SIG-M5 treated with dmso at 0.1 percent for 504 hours (cell line): ENCODE results near the gene ELFN1.

Experiments used
- DNase-seq: peaks from one replicate; lab custom pipeline; 2025; ENCODE audit not compliant: unreplicated experiment; lab: John Stamatoyannopoulos, UW

The ELFN1 gene

GRCh38 chr7:1662767-1663166, 7.3 kb upstream of the ELFN1 start:
- no peak for DNase-seq

- no peak for DNase-seq
Measured at GRCh38 chr7:1663223-1663622, 6.9 kb upstream of the ELFN1 start.

DNA sequence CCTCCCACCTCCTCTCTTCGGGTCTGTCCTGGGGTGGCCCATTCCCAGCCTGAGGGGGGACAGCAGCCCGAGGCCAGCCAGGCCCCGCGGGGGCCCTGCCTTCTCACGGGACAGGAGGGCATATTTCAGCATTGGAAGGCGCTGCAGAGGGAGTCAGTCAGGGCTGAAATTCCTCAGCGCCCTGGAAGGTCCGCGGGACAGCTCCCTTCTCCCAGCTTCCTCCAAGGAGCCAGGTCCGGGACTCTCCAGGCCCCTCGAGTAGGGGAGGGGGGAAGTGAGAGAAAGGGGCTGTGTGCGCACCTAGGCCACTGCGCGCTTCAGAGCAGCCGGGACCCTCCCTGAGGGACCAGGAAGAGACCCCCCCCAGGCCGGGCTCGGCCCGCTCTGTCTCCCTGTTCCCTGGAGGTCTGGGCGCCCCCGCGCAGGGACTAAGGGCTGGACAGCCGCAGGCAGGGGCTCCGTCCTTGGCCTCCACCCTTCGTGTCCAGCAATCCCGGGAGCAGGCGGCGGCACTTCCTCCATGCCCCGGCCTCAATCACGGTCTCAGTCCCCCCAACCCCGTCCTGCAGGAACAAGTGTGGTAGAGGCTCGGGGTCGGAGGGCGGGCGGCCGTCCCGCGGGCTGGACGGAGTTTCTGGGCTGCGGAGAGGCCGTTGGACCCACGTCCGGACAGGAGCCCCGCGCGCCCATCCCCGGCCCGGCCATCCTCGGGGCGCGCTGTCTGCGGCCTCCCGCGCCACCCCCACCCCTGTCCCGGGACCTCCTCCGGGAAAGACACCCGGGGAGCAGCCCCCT, 6.0 kb upstream of the ELFN1 start:
- no peak for DNase-seq

GRCh38 chr7:1664711-1665548, 5.1 kb upstream of the ELFN1 start:
- no peak for DNase-seq

GRCh38 chr7:1665549-1666316, 4.3 kb upstream of the ELFN1 start:
- DNase-seq, result no peak

- no peak for DNase-seq
Measured at GRCh38 chr7:1666317-1666822, 3.7 kb upstream of the ELFN1 start.

- DNase-seq, result no peak
Measured at GRCh38 chr7:1666823-1667565, 3.1 kb upstream of the ELFN1 start.

DNA sequence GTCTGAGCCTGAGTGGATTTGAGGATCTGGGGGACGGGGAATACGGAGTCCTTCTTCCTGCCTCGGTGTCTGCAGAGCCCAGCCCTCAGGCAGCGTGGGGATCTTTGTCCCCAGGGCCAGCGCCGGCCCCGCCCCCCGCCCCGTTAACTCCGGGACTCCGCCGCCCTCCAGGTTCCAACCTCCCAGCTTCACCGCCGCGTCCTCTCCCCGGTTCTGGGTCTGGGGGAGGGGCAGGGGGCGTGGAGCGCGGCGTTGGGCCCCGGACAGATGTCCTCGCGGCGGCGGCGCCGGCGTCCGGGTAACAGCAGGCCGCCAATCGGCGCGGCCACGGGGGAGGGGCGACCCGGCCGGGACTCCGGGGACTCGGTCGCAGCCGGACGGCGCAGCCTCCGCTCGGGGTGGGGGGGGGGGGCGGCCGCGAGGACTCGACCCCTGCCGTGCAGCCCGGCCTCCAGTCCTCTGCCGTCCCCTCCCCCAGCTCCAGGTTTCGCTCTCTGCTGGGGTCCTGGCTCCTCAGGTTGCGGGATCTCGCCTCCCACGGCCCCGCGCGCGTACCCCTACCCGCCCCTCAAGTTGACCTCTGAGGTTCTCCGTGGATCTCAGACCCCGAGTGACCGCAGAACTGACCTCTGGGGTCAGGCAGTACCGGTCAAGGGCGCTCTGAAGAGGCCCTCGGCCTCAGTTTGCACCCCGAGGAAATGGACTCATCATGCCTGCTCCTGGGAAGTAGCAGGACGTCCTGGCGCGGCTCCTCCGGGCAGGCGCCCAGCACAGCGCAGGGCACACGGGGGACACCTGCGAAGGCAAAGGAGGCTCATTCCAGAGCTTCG, 2.3 kb upstream of the ELFN1 start:
- DNase-seq, result no peak

DNA sequence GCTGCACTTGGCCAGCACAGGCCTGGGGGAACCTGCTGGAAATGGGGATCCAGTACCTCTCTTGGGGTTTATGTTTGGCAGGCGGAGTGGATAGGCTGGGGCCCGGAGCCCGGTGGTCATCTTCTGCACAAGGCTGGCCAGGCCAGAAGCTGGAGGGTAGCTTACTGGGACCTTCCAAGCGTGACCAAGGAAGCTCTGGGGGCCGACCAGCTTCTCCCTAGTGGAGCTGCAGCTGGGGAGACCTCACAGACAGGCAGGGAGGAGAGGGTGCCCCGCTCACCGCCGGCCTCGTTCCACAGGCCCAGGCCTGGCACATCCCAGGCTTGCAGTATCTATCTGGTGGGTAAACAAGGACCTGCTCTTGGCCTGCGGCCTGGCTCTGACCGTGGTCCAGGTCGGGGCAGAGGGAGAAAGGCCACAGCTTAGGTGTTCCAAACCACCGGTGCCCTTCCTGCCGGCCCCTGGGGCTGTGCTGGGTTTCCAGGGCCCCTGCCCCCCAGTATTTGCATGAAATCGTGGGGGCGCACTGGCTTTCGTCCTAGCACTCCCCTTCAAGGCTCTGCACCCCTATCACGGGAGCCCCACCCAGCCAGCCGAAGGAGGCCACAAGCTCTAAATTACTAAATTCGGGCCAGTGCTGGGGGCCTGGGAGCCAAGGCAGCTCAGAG, 1.5 kb upstream of the ELFN1 start:
- DNase-seq, result no peak

DNA sequence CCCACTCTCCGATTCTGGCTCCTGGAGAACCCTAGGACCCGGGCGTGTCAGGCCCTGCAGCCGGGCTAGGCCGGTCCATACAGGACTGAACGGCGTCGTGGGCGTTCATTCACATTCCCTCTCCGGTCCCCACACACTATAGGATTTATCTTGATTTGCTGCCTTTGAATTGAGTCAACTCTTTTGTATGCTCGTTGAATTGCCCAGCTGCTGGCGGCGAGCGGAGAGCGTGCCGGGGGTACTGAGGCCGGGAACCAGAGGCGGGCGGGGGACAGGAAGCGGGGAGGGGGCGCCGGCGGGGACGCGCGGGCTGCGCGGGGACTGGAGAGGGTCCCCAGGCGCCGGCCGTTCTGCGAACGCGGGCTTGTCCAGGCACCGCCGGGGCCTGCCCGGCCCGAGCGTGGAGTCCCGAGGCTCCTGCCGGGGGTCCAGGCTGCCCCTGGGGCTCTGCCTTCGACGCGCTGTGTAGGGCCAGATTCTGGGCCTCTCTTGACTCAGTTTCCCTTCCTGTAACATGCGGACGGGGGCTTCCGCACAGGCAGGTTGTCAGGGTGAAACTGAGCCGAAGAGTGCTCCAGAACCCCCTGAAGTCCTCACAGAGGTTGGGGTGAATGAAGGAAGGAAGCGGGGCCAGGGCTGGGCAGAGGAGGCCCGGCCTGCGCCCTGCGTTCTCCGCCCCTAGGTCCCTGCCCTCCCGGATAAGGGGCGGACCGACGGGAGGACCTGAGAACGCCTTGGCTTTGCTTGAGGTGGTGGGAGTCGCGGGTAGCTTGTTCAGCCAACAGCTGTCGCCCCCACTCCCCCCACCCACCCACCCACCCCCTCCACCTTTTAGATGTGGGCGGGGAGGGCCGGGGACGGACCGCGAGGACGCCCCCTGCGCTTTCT, 769 bp upstream of the ELFN1 start:
- DNase-seq, result no peak

DNA sequence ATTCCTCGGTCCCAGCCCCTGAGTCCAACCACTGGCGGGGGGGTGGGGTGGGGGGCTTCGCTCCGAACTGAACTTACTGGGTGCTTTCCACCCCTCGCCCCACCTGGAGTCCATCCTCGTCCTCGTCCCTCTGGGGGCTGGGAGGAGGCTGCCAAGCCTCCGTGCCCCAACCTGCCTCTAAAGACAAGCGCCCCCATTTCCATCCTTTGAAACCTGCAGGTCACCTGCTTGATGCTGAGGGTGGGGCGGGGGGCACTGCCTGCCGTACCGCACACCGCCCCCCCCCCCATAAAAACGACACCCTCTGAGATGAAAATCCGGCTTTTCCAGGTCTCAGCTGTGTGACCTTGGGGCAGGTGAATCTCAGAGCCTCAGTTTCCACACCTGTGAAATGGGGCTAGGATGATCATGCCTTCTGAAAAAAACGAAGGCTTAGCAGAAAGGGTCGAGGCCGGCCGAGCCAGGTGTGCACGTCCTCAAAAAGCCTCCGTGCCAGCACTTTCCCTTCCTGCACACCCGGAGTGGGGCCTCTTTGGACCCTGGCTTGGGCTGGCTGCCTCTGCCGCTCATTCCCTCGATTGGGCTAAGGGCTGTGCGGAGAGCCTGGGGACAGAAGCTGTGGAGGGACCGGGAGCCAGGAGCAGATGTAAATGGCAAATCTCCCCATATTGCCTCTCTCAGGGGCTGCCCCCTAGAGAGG, 967 bp downstream of the ELFN1 start:
- DNase-seq, result no peak

DNA sequence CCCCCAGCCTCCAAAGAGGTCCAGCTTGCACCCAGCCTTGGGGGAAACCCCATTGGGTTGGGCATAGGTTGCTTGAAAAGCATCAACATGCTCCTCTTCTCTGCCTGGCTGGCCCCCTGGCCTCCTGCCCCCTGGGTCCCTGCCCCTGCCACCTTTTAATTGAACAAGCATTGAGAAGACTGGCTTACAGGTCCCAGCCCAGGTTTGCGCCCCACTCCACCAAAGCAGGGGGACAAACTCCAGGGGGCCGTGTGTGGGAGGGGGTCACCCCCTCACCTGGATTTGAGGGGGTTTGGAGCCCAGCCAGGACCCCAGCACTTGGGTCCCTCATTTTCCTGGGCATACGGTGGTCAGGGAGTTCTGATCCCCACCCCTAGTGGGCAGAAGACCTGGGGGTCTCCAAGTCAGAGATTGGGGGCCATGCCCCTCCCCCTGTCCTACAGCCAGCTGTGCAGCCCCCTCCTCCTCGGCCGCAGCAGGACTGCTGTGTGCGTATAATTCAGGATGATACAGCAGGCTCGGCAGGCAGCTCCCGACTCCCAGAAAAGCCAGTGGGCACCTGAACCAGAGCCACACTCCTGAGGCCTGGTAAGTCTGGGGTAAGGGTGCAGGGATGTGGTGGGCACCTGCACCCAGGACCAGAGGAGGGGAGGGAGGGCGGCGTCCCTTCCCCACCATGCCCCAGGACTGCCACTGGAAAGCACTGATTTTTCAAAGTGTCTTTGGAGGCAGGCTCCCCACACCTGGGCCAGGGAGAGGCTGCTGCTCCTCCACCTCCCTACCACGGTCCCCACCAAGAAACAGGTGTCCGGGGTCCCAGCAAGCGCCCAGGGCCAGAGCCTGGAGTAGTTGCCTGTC, 1.7 kb downstream of the ELFN1 start:
- DNase-seq, result no peak

DNA sequence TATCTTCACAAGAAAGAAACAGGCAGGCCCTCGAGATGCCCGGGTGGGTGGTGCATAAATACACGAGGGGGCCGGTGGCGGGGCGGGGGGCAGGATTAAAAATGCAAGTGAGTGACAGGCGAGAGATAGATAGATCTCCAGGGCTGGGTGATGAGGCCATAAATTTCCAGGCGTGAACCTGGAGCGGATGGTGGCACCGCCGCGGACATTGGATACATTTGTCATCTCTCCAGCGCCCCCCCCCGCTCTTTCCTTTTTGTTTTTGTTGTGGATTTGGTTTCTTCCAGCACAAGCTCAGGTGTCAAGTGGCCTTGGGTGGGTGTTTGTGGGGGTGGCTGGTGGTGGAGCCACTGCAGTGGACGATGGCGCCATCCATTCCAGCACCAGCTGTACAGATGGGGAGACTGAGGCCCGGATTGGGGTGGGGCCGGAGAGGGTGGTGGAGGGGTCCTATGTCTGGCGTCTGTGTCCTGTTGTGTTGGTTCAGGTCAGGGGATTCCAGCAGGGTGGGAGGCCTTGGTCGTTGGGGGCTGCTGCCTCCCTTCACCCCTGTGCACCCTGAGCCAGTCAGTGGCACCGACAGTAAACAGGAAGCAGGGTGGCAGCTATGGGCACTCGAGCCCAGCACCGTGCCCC, 2.9 kb downstream of the ELFN1 start:
- no peak for DNase-seq

DNA sequence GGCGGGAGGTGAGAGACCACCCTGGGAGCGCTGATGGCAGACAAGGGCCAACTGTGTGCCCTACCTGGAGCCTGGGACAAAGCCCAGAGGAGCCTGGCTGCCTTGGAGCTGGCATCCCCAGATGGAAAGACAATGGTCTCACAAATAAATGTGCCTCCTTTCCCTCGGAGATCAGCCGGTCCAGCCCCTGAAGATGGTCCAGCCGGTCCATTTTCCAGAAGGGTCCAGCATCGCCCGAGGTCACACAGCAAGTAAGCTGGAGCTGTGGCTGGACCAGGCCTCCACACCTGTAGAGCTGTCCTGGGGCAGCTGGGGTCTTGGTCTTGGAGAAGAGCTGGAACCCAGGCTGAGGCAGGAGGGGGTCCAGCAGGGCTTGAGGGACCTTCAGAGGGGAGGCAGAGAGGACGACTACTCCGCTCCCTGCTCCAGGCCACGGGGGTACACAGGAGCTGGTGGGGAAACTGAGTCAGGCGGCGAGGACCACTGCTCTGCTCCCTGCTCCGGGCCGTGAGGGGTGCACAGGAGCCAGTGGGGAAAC, 3.6 kb downstream of the ELFN1 start:
- no peak for DNase-seq

- no peak for DNase-seq
Measured at GRCh38 chr7:1674161-1675035, 4.3 kb downstream of the ELFN1 start.
